ENCODE results near the gene LRR1. TPM values are rescaled to one million over a fixed set of nuclear protein-coding genes. Genes with fewer than 3 reads are reported as not detected.

LRR1 gene
- total and polyA plus RNA-seq, 9 of the 15 experiments (the other 6 are each of a cell fraction or from before 2014, with no cell fraction given) = 26.5 to 58.1 (median 31.8) TPM

DNA sequence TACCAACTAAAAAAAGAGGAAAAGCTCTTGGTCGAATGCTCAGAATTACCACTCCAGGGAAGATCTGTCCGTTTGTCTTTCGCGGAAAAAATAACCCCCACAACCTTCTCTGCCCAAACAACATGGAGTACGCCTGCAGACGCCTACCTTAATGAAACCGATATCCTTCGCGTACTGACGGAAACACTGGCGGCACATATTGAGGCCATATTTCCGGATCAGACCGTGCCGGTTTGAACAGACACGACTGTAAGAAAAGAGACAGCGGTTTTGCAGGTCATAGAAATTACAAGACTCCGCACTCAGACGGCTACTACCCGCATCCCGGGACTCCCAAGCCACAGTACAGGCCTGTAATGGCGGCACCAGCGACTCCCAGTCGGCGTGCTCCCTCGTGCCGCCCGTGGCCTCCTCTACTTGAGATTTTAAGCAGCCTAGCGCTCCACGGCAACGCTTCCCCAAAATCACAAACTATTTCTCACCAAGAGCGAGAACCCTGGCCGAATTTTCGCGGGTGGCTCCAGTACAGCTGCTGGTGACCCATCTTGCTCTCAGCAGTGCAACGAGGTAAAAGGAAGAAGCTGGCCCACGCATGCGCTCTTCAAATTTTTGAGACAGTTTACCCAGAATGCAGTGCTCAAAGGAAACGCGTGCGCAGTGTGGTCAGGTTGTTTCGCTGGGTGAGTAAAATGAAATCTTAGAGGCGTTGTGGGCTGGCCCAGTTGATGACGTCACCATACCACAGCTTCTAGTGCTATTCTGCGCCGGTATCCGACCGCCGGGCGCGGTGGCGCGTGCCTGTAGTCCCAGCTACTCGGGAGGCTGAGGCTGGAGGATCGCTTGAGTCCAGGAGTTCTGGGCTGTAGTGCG, 12.7 kb upstream of the LRR1 start, which contains the start of gene RPS29 (continued):
- TF ChIP-seq TBL1XR1 (IDR thresholded peaks at IDR 0.05; ENCODE audit: low read length in 2 of 2) = 0 out of 4 replicates have a peak, but pooled peaks have one; percentile 7 to 29
- no peak for TF ChIP-seq GATA2 (CRISPR knock-in tag; IDR thresholded peaks at IDR 0.05)
- TF ChIP-seq, protein P1, sequence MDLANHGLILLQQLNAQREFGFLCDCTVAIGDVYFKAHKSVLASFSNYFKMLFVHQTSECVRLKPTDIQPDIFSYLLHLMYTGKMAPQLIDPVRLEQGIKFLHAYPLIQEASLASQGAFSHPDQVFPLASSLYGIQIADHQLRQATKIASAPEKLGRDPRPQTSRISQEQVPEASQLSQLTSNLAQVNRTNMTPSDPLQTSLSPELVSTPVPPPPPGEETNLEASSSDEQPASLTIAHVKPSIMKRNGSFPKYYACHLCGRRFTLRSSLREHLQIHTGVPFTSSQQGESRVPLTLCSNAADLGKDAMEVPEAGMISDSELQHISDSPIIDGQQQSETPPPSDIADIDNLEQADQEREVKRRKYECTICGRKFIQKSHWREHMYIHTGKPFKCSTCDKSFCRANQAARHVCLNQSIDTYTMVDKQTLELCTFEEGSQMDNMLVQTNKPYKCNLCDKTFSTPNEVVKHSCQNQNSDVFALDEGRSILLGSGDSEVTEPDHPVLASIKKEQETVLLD (IDR thresholded peaks at IDR 0.05) = peak; percentile 92
- no peak for TF ChIP-seq HDAC2 (IDR thresholded peaks at IDR 0.05)
- no peak for TF ChIP-seq MED1 (CRISPR knock-in tag; IDR thresholded peaks at IDR 0.05; ENCODE audit: borderline replicate concordance)
- no peak for TF ChIP-seq SIRT6 (IDR thresholded peaks at IDR 0.05; ENCODE audit: low read depth, low read length)
- no peak for TF ChIP-seq CREBBP (IDR thresholded peaks at IDR 0.05; ENCODE audit: low read depth, low read length)
- TF ChIP-seq, protein P2, sequence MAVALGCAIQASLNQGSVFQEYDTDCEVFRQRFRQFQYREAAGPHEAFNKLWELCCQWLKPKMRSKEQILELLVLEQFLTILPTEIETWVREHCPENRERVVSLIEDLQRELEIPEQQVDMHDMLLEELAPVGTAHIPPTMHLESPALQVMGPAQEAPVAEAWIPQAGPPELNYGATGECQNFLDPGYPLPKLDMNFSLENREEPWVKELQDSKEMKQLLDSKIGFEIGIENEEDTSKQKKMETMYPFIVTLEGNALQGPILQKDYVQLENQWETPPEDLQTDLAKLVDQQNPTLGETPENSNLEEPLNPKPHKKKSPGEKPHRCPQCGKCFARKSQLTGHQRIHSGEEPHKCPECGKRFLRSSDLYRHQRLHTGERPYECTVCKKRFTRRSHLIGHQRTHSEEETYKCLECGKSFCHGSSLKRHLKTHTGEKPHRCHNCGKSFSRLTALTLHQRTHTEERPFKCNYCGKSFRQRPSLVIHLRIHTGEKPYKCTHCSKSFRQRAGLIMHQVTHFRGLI (CRISPR knock-in tag; IDR thresholded peaks at IDR 0.05) = no peak
- TF ChIP-seq, protein P3, sequence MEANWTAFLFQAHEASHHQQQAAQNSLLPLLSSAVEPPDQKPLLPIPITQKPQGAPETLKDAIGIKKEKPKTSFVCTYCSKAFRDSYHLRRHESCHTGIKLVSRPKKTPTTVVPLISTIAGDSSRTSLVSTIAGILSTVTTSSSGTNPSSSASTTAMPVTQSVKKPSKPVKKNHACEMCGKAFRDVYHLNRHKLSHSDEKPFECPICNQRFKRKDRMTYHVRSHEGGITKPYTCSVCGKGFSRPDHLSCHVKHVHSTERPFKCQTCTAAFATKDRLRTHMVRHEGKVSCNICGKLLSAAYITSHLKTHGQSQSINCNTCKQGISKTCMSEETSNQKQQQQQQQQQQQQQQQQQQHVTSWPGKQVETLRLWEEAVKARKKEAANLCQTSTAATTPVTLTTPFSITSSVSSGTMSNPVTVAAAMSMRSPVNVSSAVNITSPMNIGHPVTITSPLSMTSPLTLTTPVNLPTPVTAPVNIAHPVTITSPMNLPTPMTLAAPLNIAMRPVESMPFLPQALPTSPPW (CRISPR knock-in tag; IDR thresholded peaks at IDR 0.05) = no peak
- TF ChIP-seq, protein P4, sequence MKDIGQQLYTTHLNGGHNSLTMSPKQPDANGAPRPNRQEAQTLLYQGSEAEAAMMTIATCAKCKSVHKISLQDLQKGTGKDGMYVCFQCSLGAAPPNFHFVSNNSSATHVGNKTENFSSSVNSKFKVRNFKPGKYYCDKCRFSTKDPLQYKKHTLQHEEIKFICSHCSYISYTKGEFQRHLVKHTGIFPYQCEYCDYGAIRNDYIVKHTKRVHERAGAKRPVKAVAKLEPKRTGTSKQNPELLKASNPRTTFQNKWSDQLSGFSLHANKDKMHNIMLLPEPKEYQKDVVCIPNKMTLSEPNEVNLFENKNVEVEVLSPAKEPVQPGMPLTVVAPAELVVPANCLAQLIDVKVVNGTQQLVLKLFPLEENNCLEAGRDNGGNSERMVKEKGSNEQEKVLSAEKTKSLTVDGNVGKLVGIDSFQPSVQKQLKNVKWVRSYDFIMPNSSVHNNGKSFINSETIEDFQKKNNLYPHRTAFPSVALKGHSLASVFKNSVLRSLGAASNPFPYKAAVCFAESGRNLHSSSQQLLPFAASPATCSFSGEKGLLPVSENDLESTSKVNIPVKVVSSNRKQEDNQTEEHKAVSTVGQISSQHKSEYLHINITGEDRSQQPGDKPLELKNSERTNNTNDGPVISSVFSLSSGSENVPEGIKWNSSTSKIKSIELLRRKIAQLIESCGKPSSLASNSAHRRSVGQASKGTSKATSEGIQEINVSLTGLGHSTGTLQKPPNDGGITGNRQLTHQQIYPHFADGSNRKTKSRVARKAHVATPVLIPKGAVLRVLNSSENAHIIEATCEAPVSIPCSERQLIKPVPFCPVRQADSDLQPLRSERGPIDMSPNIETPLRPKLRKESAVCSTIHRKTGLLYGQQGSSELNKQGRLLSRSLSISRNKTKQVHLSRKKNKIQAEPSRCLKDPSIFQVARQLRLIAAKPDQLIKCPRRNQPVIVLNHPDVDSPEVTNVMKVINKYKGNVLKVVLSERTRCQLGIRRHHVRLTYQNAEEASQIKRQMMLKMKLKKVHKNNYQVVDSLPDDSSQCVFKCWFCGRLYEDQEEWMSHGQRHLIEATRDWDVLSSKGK (CRISPR knock-in tag; IDR thresholded peaks at IDR 0.05) = no peak
- no peak for TF ChIP-seq TEAD1 (CRISPR knock-in tag; IDR thresholded peaks at IDR 0.05)
- no peak for TF ChIP-seq NFE2L1 (tag; IDR thresholded peaks at IDR 0.05; ENCODE audit: borderline replicate concordance, low read depth)
- TF ChIP-seq MAZ (CRISPR knock-in tag; conservative IDR thresholded peaks at IDR 0.05 in 1 of 2, IDR thresholded peaks at IDR 0.05 in 1 of 2) = peak in 1 of 2 experiments; percentile 31; a peak in 1 of 4 replicates
- TF ChIP-seq TEAD2 (tag; IDR thresholded peaks at IDR 0.05) = no peak
- no peak for TF ChIP-seq SMARCC2 (IDR thresholded peaks at IDR 0.05; ENCODE audit: low read depth)
- no peak for TF ChIP-seq TAL1 (IDR thresholded peaks at IDR 0.05)
- no peak for TF ChIP-seq TRIM24 (IDR thresholded peaks at IDR 0.05)

All from K562 (cell line).